ENCODE measurements around the gene RDH12. TPM values are rescaled to one million over a fixed set of nuclear protein-coding genes. Genes with fewer than 3 reads are reported as not detected.

RDH12 gene
- total RNA-seq, 2 experiments from 2014 or later, result not detected

DNA sequence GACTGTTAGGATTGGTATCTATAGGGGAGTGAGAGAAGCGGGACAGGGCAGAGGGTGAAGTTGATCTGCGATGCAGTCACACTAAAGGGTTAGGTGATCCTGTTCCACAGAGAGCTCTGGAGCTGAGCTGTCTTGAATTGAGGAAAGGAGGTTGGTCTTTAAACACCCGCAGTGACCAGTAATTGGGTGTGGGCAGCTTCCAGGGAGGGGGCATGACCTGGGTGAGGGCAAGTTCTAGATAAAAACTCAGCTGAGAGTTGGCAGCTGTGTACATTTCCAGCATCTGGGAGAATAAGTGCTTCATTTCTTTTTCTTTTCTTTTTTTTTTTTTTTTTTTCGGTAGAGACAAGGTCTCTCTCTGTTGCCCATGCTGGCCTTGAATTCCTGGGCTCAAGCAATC, 35.1 kb downstream of the RDH12 start:
- no peak overlapping the region for H3K27ac Mint-ChIP-seq
- no peak for DNase-seq
- no peak overlapping the region for H3K4me3 Mint-ChIP-seq
- intact Hi-C loops (cut with micrococcal nuclease), result no loop called here
- CTCF ChIA-PET, result no interaction called here
- no peaks in the 10 kb centered on the region for H3K9me3 Mint-ChIP-seq
- ATAC-seq, result no peak
- POLR2A ChIA-PET, result no interaction called here
- H3K36me3 Mint-ChIP-seq (ENCODE audit: low read depth), result no peaks in the 10 kb centered on the region
- no peaks in the 10 kb centered on the region for H3K4me1 Mint-ChIP-seq (ENCODE audit: low read depth)
- H3K27me3 Mint-ChIP-seq, result no peaks in the 10 kb centered on the region
- TF ChIP-seq, protein P1, sequence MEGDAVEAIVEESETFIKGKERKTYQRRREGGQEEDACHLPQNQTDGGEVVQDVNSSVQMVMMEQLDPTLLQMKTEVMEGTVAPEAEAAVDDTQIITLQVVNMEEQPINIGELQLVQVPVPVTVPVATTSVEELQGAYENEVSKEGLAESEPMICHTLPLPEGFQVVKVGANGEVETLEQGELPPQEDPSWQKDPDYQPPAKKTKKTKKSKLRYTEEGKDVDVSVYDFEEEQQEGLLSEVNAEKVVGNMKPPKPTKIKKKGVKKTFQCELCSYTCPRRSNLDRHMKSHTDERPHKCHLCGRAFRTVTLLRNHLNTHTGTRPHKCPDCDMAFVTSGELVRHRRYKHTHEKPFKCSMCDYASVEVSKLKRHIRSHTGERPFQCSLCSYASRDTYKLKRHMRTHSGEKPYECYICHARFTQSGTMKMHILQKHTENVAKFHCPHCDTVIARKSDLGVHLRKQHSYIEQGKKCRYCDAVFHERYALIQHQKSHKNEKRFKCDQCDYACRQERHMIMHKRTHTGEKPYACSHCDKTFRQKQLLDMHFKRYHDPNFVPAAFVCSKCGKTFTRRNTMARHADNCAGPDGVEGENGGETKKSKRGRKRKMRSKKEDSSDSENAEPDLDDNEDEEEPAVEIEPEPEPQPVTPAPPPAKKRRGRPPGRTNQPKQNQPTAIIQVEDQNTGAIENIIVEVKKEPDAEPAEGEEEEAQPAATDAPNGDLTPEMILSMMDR (IDR thresholded peaks at IDR 0.05), result no peak

DNA sequence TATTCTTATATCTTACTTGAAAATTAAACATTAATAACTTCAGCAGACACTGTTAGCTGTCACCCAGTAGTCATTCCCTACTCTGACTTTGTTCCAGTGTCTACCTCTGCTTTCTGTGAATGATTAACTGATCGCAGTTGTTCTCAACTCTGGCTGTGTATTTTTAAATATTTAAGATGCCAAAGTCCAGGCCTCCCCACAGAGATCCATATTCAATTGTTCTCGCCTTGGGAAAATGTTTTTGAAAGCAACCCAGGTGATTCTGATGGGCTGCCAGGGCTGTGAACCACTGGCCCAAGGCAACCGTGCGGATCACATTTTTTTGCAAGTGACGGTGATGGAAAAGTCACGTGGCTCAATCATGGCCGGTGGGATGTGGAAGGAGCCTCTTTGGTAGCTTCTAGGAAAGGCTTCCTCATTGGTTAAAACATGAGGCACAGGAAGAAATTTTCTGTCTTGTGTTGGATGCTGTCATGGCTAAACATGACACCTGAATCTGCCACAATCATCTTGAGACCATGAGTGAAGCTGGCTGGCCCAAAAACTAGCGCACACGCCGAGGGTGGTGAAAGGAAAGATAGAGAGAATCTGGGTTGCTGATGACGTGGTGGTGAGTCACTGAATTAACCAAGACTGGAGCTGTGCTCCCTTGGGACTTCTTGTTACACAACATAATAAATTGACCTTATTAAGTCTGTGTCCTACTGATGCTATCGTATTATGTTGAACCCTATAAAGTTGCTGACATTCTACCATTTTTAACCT, 37.2 kb downstream of the RDH12 start:
- intact Hi-C loops (cut with micrococcal nuclease), result no loop called here
- peak; percentile 24 for DNase-seq
- no peak for ATAC-seq
- H3K27me3 Mint-ChIP-seq, result no peaks in the 10 kb centered on the region
- no peaks in the 10 kb centered on the region for H3K36me3 Mint-ChIP-seq (ENCODE audit: low read depth)
- CTCF ChIA-PET, result no interaction called here
- POLR2A ChIA-PET, result no interaction called here
- no peaks in the 10 kb centered on the region for H3K9me3 Mint-ChIP-seq
- no peaks in the 10 kb centered on the region for H3K4me1 Mint-ChIP-seq (ENCODE audit: low read depth)
- TF ChIP-seq, protein P1 (IDR thresholded peaks at IDR 0.05), result no peak
- no peak overlapping the region for H3K4me3 Mint-ChIP-seq
- H3K27ac Mint-ChIP-seq, result no peak overlapping the region

DNA sequence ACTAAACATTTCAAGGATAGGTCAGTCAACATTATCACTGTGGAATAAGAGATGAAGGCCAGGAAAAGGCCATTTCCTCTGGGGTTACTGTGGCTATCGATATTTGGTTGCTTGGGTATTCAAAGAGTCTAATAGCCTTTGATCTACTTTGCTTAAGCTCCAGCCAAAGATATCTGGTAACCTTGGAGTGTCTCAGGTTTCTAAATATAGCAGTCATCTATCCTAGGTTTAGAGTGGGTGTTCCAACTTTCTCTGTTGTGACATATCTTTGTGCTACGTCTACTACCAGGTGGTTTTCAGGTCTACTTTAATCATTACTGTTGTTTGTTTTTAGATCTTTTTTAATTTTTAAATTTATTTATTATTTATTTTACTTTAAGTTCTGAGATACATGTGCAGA, 42.4 kb downstream of the RDH12 start:
- intact Hi-C loops (cut with micrococcal nuclease), result no loop called here
- no peak overlapping the region for H3K4me3 Mint-ChIP-seq
- peaks cover 23% of the 10 kb centered on the region for H3K36me3 Mint-ChIP-seq (ENCODE audit: low read depth)
- H3K9me3 Mint-ChIP-seq, result peaks cover 2% of the 10 kb centered on the region
- H3K27ac Mint-ChIP-seq, result no peak overlapping the region
- TF ChIP-seq, protein P1 (IDR thresholded peaks at IDR 0.05), result no peak
- peaks cover 11% of the 10 kb centered on the region for H3K4me1 Mint-ChIP-seq (ENCODE audit: low read depth)
- CTCF ChIA-PET, result no interaction called here
- POLR2A ChIA-PET, result no interaction called here
- ATAC-seq (no peak), DNase-seq (no peak)
- no peaks in the 10 kb centered on the region for H3K27me3 Mint-ChIP-seq

DNA sequence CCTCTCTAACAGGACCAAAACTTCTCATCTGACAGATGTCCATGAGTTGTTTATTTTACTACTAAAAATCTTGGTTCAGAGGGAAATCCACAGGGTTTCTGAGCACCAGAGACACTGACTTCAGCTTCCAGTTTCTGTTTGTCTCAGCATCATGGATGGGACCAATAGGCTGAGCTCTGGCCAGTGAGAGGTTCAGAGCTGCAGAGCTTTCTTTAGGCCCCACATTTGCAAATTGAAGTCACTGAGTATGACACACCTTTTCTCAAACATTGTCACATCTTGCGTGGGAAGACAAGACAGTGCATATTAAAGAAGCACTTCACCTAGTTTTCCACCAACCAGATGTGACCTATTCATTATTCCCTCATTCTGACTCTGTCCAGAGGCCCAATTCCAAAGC, 45.2 kb downstream of the RDH12 start:
- CTCF ChIA-PET, result no interaction called here
- Mint-ChIP-seq H3K27me3 (no peaks in the 10 kb centered on the region), H3K4me3 (no peak overlapping the region), H3K27ac (peak overlapping the region; percentile 36), H3K36me3 (ENCODE audit: low read depth) (peaks cover 28% of the 10 kb centered on the region), H3K4me1 (ENCODE audit: low read depth) (peaks cover 11% of the 10 kb centered on the region), H3K9me3 (peaks cover 2% of the 10 kb centered on the region)
- TF ChIP-seq, protein P1 (IDR thresholded peaks at IDR 0.05), result no peak
- peak; percentile 35 for DNase-seq
- peak; percentile 87 for ATAC-seq
- POLR2A ChIA-PET, result no interaction called here
- intact Hi-C loops (cut with micrococcal nuclease), result no loop called here

DNA sequence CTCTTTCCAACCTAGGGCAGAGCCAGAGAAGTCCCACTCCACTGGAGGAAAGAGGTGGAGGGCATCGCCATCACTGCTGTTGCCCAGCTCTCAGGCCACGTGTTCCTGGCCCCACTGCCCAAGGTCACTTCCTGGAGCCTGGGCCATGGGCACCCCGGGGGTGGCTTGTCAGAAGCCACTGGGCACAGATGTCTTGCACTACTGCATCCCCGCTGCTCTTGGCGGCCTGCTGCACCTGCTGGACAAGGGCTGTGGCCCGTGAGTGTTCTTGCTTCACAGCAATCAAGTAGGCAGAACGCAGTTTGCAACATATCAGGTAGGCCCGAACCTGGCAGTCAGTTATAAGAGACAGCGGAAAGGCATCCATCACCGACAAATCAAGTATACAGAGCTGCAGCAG, 46.6 kb downstream of the RDH12 start:
- TF ChIP-seq, protein P1 (IDR thresholded peaks at IDR 0.05), result no peak
- Mint-ChIP-seq H3K4me3 (no peak overlapping the region), H3K27ac (no peak overlapping the region), H3K9me3 (peaks cover 2% of the 10 kb centered on the region), H3K27me3 (no peaks in the 10 kb centered on the region), H3K36me3 (ENCODE audit: low read depth) (peaks cover 38% of the 10 kb centered on the region), H3K4me1 (ENCODE audit: low read depth) (peaks cover 11% of the 10 kb centered on the region)
- POLR2A ChIA-PET, result no interaction called here
- CTCF ChIA-PET, result no interaction called here
- DNase-seq (no peak), ATAC-seq (no peak)
- intact Hi-C loops (cut with micrococcal nuclease), result no loop called here

All from activated CD8-positive, alpha-beta T cell treated with anti-CD3 and anti-CD28 coated beads for 36 hours (primary cell).